Testis (tissue), 2 donors: Measurements from ENCODE around the gene CEP162.

Source experiments
- POLR2A ChIP-seq: fragments of 450-650 bp; IDR thresholded peaks from one replicate; pipeline ENCODE4 v1.6.1; 2017; ENCODE audit warnings: antibody characterized with exemption, mild to moderate bottlenecking, moderate library complexity
- TF ChIP-seq, protein P1 (sequence below), 3 experiments: fragments of 450-650 bp in 2 of 3; fragments of 200-600 bp in 1 of 3; sonication (generic) in 1 of 3; IDR thresholded peaks; one replicate each; pipeline ENCODE4 v1.5.1; 2016 to 2019; ENCODE audit warnings: antibody characterized with exemption in 3 of 3, mild to moderate bottlenecking in 2 of 3, moderate library complexity in 1 of 3

DNA sequence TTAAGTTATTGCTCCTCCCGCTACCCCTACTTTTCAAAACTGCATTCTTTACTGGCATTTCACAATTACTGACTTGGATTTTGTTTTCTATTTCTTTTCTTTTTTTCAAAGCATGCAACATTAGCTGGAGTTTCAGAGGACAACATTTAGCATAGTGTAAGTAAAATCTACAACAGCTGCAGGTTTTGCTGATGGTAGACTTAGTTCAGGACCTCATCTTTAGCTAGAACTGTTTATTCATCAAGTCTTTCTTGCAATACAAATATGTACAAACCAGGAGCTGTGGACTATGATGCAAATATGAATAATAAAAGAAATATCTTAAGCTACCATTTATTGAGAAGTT, 728 bp upstream of the CEP162 start:
- TF ChIP-seq, protein P1, sequence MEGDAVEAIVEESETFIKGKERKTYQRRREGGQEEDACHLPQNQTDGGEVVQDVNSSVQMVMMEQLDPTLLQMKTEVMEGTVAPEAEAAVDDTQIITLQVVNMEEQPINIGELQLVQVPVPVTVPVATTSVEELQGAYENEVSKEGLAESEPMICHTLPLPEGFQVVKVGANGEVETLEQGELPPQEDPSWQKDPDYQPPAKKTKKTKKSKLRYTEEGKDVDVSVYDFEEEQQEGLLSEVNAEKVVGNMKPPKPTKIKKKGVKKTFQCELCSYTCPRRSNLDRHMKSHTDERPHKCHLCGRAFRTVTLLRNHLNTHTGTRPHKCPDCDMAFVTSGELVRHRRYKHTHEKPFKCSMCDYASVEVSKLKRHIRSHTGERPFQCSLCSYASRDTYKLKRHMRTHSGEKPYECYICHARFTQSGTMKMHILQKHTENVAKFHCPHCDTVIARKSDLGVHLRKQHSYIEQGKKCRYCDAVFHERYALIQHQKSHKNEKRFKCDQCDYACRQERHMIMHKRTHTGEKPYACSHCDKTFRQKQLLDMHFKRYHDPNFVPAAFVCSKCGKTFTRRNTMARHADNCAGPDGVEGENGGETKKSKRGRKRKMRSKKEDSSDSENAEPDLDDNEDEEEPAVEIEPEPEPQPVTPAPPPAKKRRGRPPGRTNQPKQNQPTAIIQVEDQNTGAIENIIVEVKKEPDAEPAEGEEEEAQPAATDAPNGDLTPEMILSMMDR (IDR thresholded peaks at IDR 0.05) = no peak
- no peak for TF ChIP-seq POLR2A
